Liver (tissue), 9 donors: ENCODE measurements around the gene LAMC2. TPM values are rescaled to one million over a fixed set of nuclear protein-coding genes. Genes with fewer than 3 reads are reported as not detected.

ENCODE experiments used
- DNase-seq: peaks from one replicate; pipeline ENCODE4 v3.0.0-alpha.2; 2017; ENCODE audit warnings: low spot score
- H3K27ac ChIP-seq, 2 donors: one replicate each; pipeline ENCODE4 v1.7.0; 2013; ENCODE audit warnings: inconsistent platforms in 2 of 2, low read length in 2 of 2, control low read depth in 1 of 2, low read depth in 1 of 2, mild to moderate bottlenecking in 1 of 2
- H3K27me3 ChIP-seq, 4 donors: one replicate each; pipeline versions ENCODE4 v1.6.1 to v1.7.0; 2013; ENCODE audit warnings: low read length in 3 of 4, inconsistent platforms in 1 of 4, mild to moderate bottlenecking in 1 of 4, moderate library complexity in 1 of 4; ENCODE audit not compliant: control insufficient read depth in 4 of 4, insufficient read depth in 4 of 4
- H3K36me3 ChIP-seq, 4 donors: one replicate each; pipeline versions ENCODE4 v1.6.1 to v1.7.0; 2013; ENCODE audit warnings: low read length in 3 of 4, mild to moderate bottlenecking in 3 of 4, low read depth in 1 of 4, moderate library complexity in 1 of 4; ENCODE audit not compliant: control insufficient read depth in 4 of 4, insufficient read depth in 3 of 4
- H3K4me1 ChIP-seq, 4 donors: one replicate each; pipeline versions ENCODE4 v1.6.1 to v1.7.0; 2013; ENCODE audit warnings: low read length in 3 of 4, mild to moderate bottlenecking in 3 of 4, moderate library complexity in 1 of 4; ENCODE audit not compliant: control insufficient read depth in 4 of 4, insufficient read depth in 4 of 4
- H3K4me3 ChIP-seq, 3 donors: one replicate each; pipeline versions ENCODE4 v1.6.1 to v1.7.0; 2013; ENCODE audit warnings: low read length in 3 of 3, control low read depth in 1 of 3, low read depth in 1 of 3, mild to moderate bottlenecking in 1 of 3
- H3K9ac ChIP-seq, 2 donors: one replicate each; pipeline ENCODE4 v1.7.0; 2013; ENCODE audit warnings: low read length in 2 of 2, mild to moderate bottlenecking in 2 of 2, moderate library complexity in 2 of 2, control low read depth in 1 of 2, low read depth in 1 of 2
- H3K9me3 ChIP-seq, 4 donors: one replicate each; pipeline versions ENCODE4 v1.6.1 to v1.7.0; 2013; ENCODE audit warnings: low read length in 3 of 4; ENCODE audit not compliant: control insufficient read depth in 4 of 4
- ATF3 ChIP-seq: IDR thresholded peaks from 2 replicates; pipeline ENCODE4 v1.6.1; 2016; ENCODE audit warnings: antibody characterized with exemption
- CTCF ChIP-seq: fragments of 150-350 bp; IDR thresholded peaks from 2 replicates; pipeline ENCODE4 v1.5.1; 2017; ENCODE audit warnings: improper control_type of control experiment, low read depth, low read length; ENCODE audit not compliant: missing input control
- FOXA1 ChIP-seq: IDR thresholded peaks from 2 replicates; pipeline ENCODE4 v1.6.1; 2016; ENCODE audit warnings: antibody characterized with exemption
- FOXA2 ChIP-seq: IDR thresholded peaks from 2 replicates; pipeline ENCODE4 v1.6.1; 2016; ENCODE audit warnings: antibody characterized with exemption
- GABPA ChIP-seq, 2 donors: IDR thresholded peaks in 1 of 2; conservative IDR thresholded peaks in 1 of 2; 2 replicates each; pipeline ENCODE4 v1.6.1; 2016; ENCODE audit warnings: antibody characterized with exemption in 2 of 2, mild to moderate bottlenecking in 1 of 2, moderate library complexity in 1 of 2
- HNF4A ChIP-seq, 2 donors: conservative IDR thresholded peaks; 2 replicates each; pipeline ENCODE4 v1.6.1; 2016; ENCODE audit warnings: antibody characterized with exemption in 2 of 2, mild to moderate bottlenecking in 2 of 2
- JUND ChIP-seq, 2 donors: IDR thresholded peaks; 2 replicates each; pipeline ENCODE4 v1.6.1; 2016; ENCODE audit warnings: antibody characterized with exemption in 2 of 2
- MAX ChIP-seq: IDR thresholded peaks from 2 replicates; pipeline ENCODE4 v1.6.1; 2016; ENCODE audit warnings: antibody characterized with exemption
- NR2F2 ChIP-seq: IDR thresholded peaks from 2 replicates; pipeline ENCODE4 v1.6.1; 2016; ENCODE audit warnings: antibody characterized with exemption
- RAD21 ChIP-seq, 2 donors: IDR thresholded peaks; 2 replicates each; pipeline ENCODE4 v1.6.1; 2016; ENCODE audit warnings: antibody characterized with exemption in 2 of 2, mild to moderate bottlenecking in 2 of 2
- RXRA ChIP-seq, 2 donors: IDR thresholded peaks; 2 replicates each; pipeline ENCODE4 v1.6.1; 2017 to 2018; ENCODE audit warnings: antibody characterized with exemption in 2 of 2, mild to moderate bottlenecking in 1 of 2
- SP1 ChIP-seq: IDR thresholded peaks from 2 replicates; pipeline ENCODE4 v1.6.1; 2018; ENCODE audit warnings: antibody characterized with exemption, mild to moderate bottlenecking
- TAF1 ChIP-seq: conservative IDR thresholded peaks from 2 replicates; pipeline ENCODE4 v1.6.1; 2016; ENCODE audit warnings: antibody characterized with exemption, mild to moderate bottlenecking
- ZBTB33 ChIP-seq: IDR thresholded peaks from 2 replicates; pipeline ENCODE4 v1.6.1; 2016; ENCODE audit warnings: antibody characterized with exemption
- WGBS: extraction: QIAGEN DNeasy Blood & Tissue Kit; methylation state at CpG from one replicate; pipeline ENCODE4 v1.1.7; 2013; 5-methylcytosine and 5-hydroxymethylcytosine counted together
- polyA plus RNA-seq, 2 donors: library from polyadenylated mRNA; stranded (reverse) in 1 of 2; unstranded in 1 of 2; fragments of 200-250 nt in 1 of 2; fragments of >200 nt in 1 of 2; fragmentation: Nextera tagmentation in 1 of 2; extraction: Ambion mirVana in 1 of 2; gene quantifications; one replicate each; pipeline versions ENCODE4 v1.2.1 to v1.2.3, GENCODE V29; 2013 to 2015
- total RNA-seq, 2 donors: library from RNA; depleted of rRNA; stranded (reverse); fragments of >200 nt; gene quantifications; one replicate each; pipeline ENCODE4 v1.2.3, GENCODE V29; 2014
- TF ChIP-seq, protein P1 (sequence below): IDR thresholded peaks from 2 replicates; pipeline ENCODE4 v1.6.1; 2016; ENCODE audit warnings: antibody characterized with exemption, mild to moderate bottlenecking
- donor health status: healthy.
- donor health status: healthy.
- donor health status: healthy.
- donor health status: healthy.
- donor health status: healthy.

LAMC2 gene
- total and polyA plus RNA-seq, 4 donors: 0.05 to 0.42 (median 0.16) TPM

DNA sequence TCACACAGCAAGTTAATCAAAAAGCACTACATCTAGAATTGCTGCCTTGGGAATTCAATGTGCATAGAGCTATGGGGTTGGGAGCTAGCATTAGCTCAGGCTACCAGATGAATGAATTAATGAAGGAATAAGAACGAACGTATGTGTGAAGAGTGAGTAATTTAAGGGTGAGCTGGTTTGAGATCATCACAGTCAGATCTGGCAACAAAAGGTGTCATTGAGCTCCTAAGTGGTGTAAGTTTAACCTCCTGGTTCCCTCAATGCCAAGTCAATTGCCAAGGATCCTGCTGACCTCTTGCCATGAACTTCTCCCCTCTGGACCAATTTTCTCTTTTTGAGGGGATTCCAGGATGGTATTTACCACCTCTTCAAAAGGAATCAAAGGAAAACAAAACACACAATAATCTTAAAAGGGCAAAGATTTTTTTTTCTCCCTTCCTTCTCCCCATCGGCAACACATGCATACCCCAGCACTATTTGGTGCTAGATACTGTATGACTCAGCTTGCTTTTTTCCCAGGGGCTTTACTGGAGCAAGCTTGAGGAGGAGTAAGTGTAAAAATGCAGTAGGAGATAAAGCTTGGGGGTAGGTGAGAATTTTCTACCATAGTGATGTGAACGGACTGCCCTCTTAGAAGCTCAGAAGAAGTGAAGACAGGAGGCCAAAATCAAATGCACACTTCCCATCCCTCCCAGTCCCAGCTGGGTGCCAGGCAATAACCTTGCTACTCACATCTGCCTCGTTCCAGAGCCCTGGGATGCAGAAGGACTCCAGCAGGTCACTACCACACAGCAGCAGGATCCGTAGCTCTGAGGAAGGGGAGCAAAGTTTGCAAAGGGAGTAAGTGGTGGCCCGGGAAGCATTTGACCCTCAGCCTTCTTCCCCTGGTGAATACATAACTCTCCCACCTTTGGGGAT is 92.0 kb downstream of the LAMC2 start:
- Histone ChIP-seq H3K9ac (no peak overlapping the region), H3K4me3 (no peak overlapping the region), H3K36me3 (no peaks in the 10 kb centered on the region), H3K27ac (no peak overlapping the region), H3K9me3 (no peaks in the 10 kb centered on the region), H3K27me3 (no peaks in the 10 kb centered on the region), H3K4me1 (peaks cover 0 to 3% (median 0%) of the 10 kb centered on the region in 4 donors)
- 68% methylated on average over 7 of the region's 7 CpGs for WGBS
- TF ChIP-seq GABPA (IDR thresholded peaks at IDR 0.05 in 1 of 2, conservative IDR thresholded peaks at IDR 0.05 in 1 of 2): no peak
- no peak for TF ChIP-seq ATF3
- TF ChIP-seq MAX: no peak
- no peak for TF ChIP-seq SP1
- TF ChIP-seq RXRA (IDR thresholded peaks at IDR 0.05): no peak
- TF ChIP-seq, protein P1, sequence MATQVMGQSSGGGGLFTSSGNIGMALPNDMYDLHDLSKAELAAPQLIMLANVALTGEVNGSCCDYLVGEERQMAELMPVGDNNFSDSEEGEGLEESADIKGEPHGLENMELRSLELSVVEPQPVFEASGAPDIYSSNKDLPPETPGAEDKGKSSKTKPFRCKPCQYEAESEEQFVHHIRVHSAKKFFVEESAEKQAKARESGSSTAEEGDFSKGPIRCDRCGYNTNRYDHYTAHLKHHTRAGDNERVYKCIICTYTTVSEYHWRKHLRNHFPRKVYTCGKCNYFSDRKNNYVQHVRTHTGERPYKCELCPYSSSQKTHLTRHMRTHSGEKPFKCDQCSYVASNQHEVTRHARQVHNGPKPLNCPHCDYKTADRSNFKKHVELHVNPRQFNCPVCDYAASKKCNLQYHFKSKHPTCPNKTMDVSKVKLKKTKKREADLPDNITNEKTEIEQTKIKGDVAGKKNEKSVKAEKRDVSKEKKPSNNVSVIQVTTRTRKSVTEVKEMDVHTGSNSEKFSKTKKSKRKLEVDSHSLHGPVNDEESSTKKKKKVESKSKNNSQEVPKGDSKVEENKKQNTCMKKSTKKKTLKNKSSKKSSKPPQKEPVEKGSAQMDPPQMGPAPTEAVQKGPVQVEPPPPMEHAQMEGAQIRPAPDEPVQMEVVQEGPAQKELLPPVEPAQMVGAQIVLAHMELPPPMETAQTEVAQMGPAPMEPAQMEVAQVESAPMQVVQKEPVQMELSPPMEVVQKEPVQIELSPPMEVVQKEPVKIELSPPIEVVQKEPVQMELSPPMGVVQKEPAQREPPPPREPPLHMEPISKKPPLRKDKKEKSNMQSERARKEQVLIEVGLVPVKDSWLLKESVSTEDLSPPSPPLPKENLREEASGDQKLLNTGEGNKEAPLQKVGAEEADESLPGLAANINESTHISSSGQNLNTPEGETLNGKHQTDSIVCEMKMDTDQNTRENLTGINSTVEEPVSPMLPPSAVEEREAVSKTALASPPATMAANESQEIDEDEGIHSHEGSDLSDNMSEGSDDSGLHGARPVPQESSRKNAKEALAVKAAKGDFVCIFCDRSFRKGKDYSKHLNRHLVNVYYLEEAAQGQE: no peak
- TF ChIP-seq ZBTB33: no peak
- no peak for TF ChIP-seq NR2F2
- no peak for TF ChIP-seq FOXA2
- no peak for TF ChIP-seq TAF1
- TF ChIP-seq CTCF: no peak
- no peak for TF ChIP-seq FOXA1
- TF ChIP-seq RAD21 (IDR thresholded peaks at IDR 0.05): no peak
- TF ChIP-seq HNF4A (conservative IDR thresholded peaks at IDR 0.05): no peak
- no peak for TF ChIP-seq JUND (IDR thresholded peaks at IDR 0.05)
- DNase-seq: no peak
